HL-60/S4 treated with phorbol 12-myristate 13-acetate at 8.2 ng/mL for 4 days and 3 days (cell line): Measurements from ENCODE around the gene IRF4.

Source experiments
- in situ Hi-C: fragments of 300-500 bp; cut with MboI; formaldehyde crosslinking; loops from 2 replicates; pipeline ENCODE4 v1.15.0; 2022; ENCODE audit warnings: low sequenced_read_pairs

Gene IRF4

GRCh38 chr6:391559-392440, at the start of gene IRF4:
Gene IRF4, plus strand, starts transcription at chr6:391752. Its CDS starts 1,401 bp downstream, at chr6:393153.
- in situ Hi-C loops: no loop called here

GRCh38 chr6:341914-342831, 49.4 kb upstream of the IRF4 start:
- in situ Hi-C loops: no loop called here

GRCh38 chr6:342832-343179, 48.7 kb upstream of the IRF4 start:
- in situ Hi-C loops: no loop called here

- in situ Hi-C loops: no loop called here
Measured at GRCh38 chr6:343226-343935, 48.2 kb upstream of the IRF4 start.

- in situ Hi-C loops: no loop called here
Measured at GRCh38 chr6:343960-344815, 47.4 kb upstream of the IRF4 start.

GRCh38 chr6:344816-345340, 46.7 kb upstream of the IRF4 start:
- in situ Hi-C loops: no loop called here

- in situ Hi-C loops: no loop called here
Measured at GRCh38 chr6:345747-346385, 45.7 kb upstream of the IRF4 start.

GRCh38 chr6:346386-347030, 45.0 kb upstream of the IRF4 start:
- in situ Hi-C loops: no loop called here

GRCh38 chr6:347232-347631, 44.3 kb upstream of the IRF4 start:
- in situ Hi-C loops: no loop called here

- in situ Hi-C loops: no loop called here
Measured at GRCh38 chr6:347951-348859, 43.3 kb upstream of the IRF4 start.

- in situ Hi-C loops: no loop called here
Measured at GRCh38 chr6:348860-349396, 42.6 kb upstream of the IRF4 start.

GRCh38 chr6:349491-349921, 42.0 kb upstream of the IRF4 start:
- in situ Hi-C loops: no loop called here

- in situ Hi-C loops: no loop called here
Measured at GRCh38 chr6:350371-350770, 41.2 kb upstream of the IRF4 start.

- in situ Hi-C loops: no loop called here
Measured at GRCh38 chr6:351011-351866, 40.3 kb upstream of the IRF4 start.

GRCh38 chr6:351867-352289, 39.7 kb upstream of the IRF4 start:
- in situ Hi-C loops: no loop called here

- in situ Hi-C loops: no loop called here
Measured at GRCh38 chr6:352474-352873, 39.1 kb upstream of the IRF4 start.
